Esophagus (tissue), 2 donors: ENCODE measurements around the gene ZNF180. TPM values are rescaled to one million over a fixed set of nuclear protein-coding genes. Genes with fewer than 3 reads are reported as not detected.

Source experiments
- H3K27ac ChIP-seq, 2 donors: one replicate each; pipeline ENCODE4 v1.5.1; 2013; ENCODE audit warnings: low read depth in 2 of 2, mild to moderate bottlenecking in 2 of 2, inconsistent platforms in 1 of 2, low read length in 1 of 2, moderate library complexity in 1 of 2
- H3K27me3 ChIP-seq, 2 donors: one replicate each; pipeline ENCODE4 v1.6.1; 2013; ENCODE audit warnings: low read length in 2 of 2, control low read depth in 1 of 2, mild to moderate bottlenecking in 1 of 2; ENCODE audit not compliant: insufficient read depth in 2 of 2, control insufficient read depth in 1 of 2
- H3K36me3 ChIP-seq, 2 donors: one replicate each; pipeline ENCODE4 v1.6.1; 2013; ENCODE audit warnings: low read length in 1 of 2; ENCODE audit not compliant: control insufficient read depth in 2 of 2, insufficient read depth in 2 of 2
- H3K4me1 ChIP-seq, 2 donors: one replicate each; pipeline ENCODE4 v1.6.1; 2013; ENCODE audit warnings: low read length in 1 of 2; ENCODE audit not compliant: control insufficient read depth in 2 of 2, insufficient read depth in 2 of 2
- H3K4me3 ChIP-seq, 2 donors: one replicate each; pipeline ENCODE4 v1.5.1; 2013; ENCODE audit warnings: low read length in 2 of 2, mild to moderate bottlenecking in 2 of 2, low read depth in 1 of 2, moderate library complexity in 1 of 2
- H3K9me3 ChIP-seq, 2 donors: one replicate each; pipeline ENCODE4 v1.6.1; 2013; ENCODE audit warnings: mild to moderate bottlenecking in 2 of 2, low read depth in 1 of 2, low read length in 1 of 2, moderate library complexity in 1 of 2; ENCODE audit not compliant: control insufficient read depth in 2 of 2, insufficient read depth in 1 of 2
- WGBS, 2 donors: extraction: QIAGEN DNeasy Blood & Tissue Kit; methylation state at CpG; one replicate each; pipeline ENCODE4 v1.1.7; 2013; 5-methylcytosine and 5-hydroxymethylcytosine counted together
- polyA plus RNA-seq, 2 donors: library from polyadenylated mRNA; stranded (reverse); fragments of 200-250 nt; gene quantifications; one replicate each; pipeline ENCODE4 v1.2.3, GENCODE V29; 2013
- donor health status: healthy with polysubstance abuse.
- donor health status: Bipolar disorder and iron deficiency.

ZNF180 gene
- polyA plus RNA-seq, 2 donors: 2.6 to 3.0 TPM

DNA sequence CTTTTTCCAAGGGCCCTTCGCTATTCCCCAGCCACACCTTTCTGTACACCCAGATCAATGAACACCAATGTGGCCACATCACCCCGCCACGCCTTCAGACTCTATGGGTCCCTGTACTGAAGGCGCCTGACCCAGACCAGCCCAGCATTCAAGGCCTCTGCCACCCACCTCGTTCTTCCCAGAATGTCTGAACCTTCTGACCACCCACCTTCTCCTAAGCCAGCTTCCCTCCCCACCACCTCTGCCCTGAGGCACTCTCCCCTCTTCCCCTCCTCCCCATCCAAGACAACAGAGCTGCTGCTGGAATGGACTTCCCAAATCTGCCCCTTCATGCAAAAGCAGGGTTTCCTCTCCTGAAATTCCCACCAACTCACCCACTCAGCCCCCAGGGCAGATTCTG lies 32.5 kb upstream of the ZNF180 start:
- Histone ChIP-seq H3K27me3 (no peaks in the 10 kb centered on the region), H3K9me3 (peaks cover 0 to 2% of the 10 kb centered on the region in 2 donors), H3K4me1 (no peaks in the 10 kb centered on the region), H3K36me3 (no peaks in the 10 kb centered on the region), H3K4me3 (no peak overlapping the region), H3K27ac (no peak overlapping the region)
- 81 to 83% methylated on average over 5 of the region's 5 CpGs for WGBS, 2 donors

GRCh38 chr19:44530777-44531176 lies 30.5 kb upstream of the ZNF180 start:
- H3K4me1 ChIP-seq: no peaks in the 10 kb centered on the region
- no peak overlapping the region for H3K4me3 ChIP-seq
- no peak overlapping the region for H3K27ac ChIP-seq
- no peaks in the 10 kb centered on the region for H3K36me3 ChIP-seq
- H3K27me3 ChIP-seq: no peaks in the 10 kb centered on the region
- WGBS, 2 donors: 54 to 61% methylated on average over 6 of the region's 6 CpGs
- H3K9me3 ChIP-seq: peaks cover 0 to 2% of the 10 kb centered on the region in 2 donors

DNA sequence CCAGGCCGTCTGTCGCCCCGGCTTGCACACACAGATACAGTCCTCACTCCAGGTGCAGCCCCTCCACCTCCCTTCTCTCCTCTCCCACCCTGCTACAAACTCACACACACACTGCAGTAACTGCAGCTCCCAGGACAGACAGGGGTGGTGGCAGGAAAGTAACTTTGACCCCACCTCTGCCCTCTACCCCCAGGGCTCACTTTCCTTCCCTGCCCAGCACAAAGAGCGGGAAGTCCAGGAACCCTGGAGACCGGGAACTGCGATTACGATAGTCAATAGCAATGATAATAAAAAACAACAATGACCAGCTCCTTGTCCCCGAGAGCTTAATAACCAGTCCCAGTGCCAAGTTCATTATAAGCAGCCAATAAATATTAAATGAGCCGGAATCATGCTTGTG lies 29.2 kb upstream of the ZNF180 start, which contains the start of gene CEACAM20:
Gene CEACAM20, minus strand, starts transcription at position 140 of the 400 bp plus-strand sequence. CDS start 166 bp downstream, outside the sequence.
- peaks cover 0 to 2% of the 10 kb centered on the region in 2 donors for H3K9me3 ChIP-seq
- H3K36me3 ChIP-seq: no peaks in the 10 kb centered on the region
- no peak within 1 kb of the TSS for H3K4me3 ChIP-seq
- H3K27ac ChIP-seq: no peak within 1 kb of the TSS
- WGBS, 2 donors: 56 to 71% methylated on average over 9 of the region's 9 CpGs
- H3K27me3 ChIP-seq: no peaks in the 10 kb centered on the region
- H3K4me1 ChIP-seq: no peaks in the 10 kb centered on the region

GRCh38 chr19:44527554-44527953 lies 27.2 kb upstream of the ZNF180 start:
- H3K27me3 ChIP-seq: no peaks in the 10 kb centered on the region
- H3K36me3 ChIP-seq: no peaks in the 10 kb centered on the region
- no peaks in the 10 kb centered on the region for H3K4me1 ChIP-seq
- H3K9me3 ChIP-seq: no peaks in the 10 kb centered on the region
- 80 to 83% methylated on average over 7 of the region's 7 CpGs for WGBS, 2 donors
- H3K27ac ChIP-seq: no peak overlapping the region
- H3K4me3 ChIP-seq: no peak overlapping the region

DNA sequence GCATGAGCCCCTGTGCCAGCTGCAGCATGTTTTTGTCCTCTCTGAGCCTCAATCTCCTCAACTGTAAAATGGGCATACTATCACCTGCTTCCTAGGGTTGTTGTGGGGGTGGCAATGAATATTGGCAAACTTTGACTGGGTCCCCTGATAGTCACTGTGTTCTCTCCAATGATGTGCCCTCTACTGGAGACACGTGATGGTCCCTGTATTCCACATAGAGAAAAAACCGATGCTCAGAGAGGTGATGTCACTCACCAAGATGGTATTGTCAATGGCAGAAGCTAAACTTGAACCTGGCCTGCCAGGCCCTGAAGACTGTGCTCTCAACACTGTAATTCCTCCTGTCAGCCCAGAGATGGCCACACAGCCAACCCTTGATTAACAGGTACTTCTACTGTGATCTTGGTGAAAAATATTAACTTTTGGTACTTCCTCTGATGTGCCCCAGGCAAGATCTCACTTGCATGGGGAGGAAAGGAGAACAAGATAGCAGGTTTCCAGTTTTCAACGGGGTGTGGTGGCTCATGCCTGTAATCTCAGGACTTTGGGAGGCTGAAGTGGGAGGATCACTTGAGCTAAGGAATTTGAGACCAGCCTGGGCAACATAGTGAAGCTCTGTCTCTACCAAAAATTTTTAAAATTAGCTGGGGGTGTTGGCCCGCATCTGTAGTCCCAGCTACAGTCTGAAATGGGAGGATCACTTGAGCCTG lies 25.6 kb upstream of the ZNF180 start:
- no peaks in the 10 kb centered on the region for H3K4me1 ChIP-seq
- H3K9me3 ChIP-seq: no peaks in the 10 kb centered on the region
- no peaks in the 10 kb centered on the region for H3K36me3 ChIP-seq
- H3K27me3 ChIP-seq: no peaks in the 10 kb centered on the region
- 41 to 53% methylated on average over 4 of the region's 4 CpGs for WGBS, 2 donors
- H3K4me3 ChIP-seq: no peak overlapping the region
- no peak overlapping the region for H3K27ac ChIP-seq

DNA sequence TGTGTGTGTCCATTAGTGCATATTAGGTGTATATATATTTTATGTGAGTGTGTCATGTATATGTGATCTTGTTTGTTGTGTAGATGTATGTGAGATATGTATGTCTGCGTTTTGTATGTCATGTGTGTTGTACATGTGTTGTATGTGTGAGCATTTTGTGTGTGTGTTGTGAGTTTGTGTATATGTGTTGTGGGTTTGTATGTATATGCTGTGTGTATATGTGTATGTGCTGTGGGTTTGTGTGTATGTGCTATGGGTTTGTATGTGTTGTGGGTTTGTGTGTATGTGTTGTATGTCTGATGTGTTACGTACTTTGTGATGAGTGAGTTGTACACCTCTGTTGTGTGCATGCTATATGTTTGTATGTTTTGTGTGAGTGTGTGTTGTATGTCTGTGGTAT lies 21.0 kb upstream of the ZNF180 start:
- Histone ChIP-seq H3K36me3 (no peaks in the 10 kb centered on the region), H3K27ac (no peak overlapping the region), H3K4me1 (no peaks in the 10 kb centered on the region), H3K4me3 (no peak overlapping the region), H3K27me3 (no peaks in the 10 kb centered on the region), H3K9me3 (no peaks in the 10 kb centered on the region)
- WGBS, 2 donors: 91 to 93% methylated on average over 2 of the region's 2 CpGs

GRCh38 chr19:44517146-44517545 lies 16.8 kb upstream of the ZNF180 start:
- Histone ChIP-seq H3K36me3 (no peaks in the 10 kb centered on the region), H3K27me3 (no peaks in the 10 kb centered on the region), H3K9me3 (no peaks in the 10 kb centered on the region), H3K4me3 (no peak overlapping the region), H3K4me1 (no peaks in the 10 kb centered on the region), H3K27ac (no peak overlapping the region)
- 63 to 69% methylated on average over 7 of the region's 7 CpGs for WGBS, 2 donors

DNA sequence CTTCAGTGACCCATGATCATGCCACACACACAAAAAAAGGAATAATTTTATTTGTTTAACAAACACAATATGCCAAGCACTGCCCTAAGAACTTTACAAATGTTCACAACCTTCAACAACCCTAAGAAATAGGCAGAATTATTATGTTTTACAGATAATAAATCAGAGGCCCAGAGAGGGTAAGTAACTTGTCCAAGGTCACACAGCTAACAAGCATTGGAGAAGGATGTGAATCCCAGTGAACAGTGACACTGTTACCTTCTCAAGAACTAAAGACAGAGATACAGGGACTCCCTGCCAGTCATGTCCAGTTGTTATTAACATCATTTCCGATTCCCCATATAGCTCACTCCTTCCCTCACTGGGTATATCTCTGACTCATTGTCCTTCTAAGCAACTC lies 15.6 kb upstream of the ZNF180 start:
- Histone ChIP-seq H3K9me3 (no peaks in the 10 kb centered on the region), H3K36me3 (no peaks in the 10 kb centered on the region), H3K27ac (no peak overlapping the region), H3K27me3 (no peaks in the 10 kb centered on the region), H3K4me3 (no peak overlapping the region), H3K4me1 (no peaks in the 10 kb centered on the region)
- 91 to 95% methylated on average over 1 of the region's 1 CpG for WGBS, 2 donors

DNA sequence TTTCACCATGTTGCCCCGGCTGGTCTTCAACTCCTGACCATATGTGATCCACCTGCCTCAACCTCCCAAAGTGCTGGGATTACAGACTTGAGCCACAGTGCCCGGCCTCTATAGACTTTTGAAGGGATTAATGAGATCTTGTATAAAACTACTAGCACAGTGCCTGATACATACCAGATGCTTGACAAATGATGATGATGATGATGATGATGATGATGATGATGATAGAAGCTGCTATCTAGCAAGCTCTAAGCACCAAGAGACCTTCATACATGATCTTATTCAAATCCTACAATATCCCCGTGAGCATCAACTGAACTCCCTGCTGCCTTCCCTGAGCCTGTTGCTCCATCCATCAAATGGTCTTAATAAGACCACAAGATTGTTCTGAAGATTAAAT lies 14.7 kb upstream of the ZNF180 start:
- no peaks in the 10 kb centered on the region for H3K9me3 ChIP-seq
- WGBS, 2 donors: 84 to 91% methylated on average over 3 of the region's 3 CpGs
- no peak overlapping the region for H3K4me3 ChIP-seq
- no peak overlapping the region for H3K27ac ChIP-seq
- no peaks in the 10 kb centered on the region for H3K4me1 ChIP-seq
- H3K36me3 ChIP-seq: no peaks in the 10 kb centered on the region
- no peaks in the 10 kb centered on the region for H3K27me3 ChIP-seq
